VCaP (cell line): ENCODE data around the gene LLGL2.

Experiments used
- H3K27ac ChIP-seq: fragments of 450-650 bp; 2 replicates; pipeline ENCODE4 v1.5.1; 2017
- CTCF ChIP-seq: fragments of 450-650 bp; conservative IDR thresholded peaks from 2 replicates; pipeline ENCODE4 v1.5.1; 2017; ENCODE audit warnings: mild to moderate bottlenecking, moderate library complexity

Gene LLGL2

GRCh38 chr17:75549246-75550138 lies 24.0 kb downstream of the LLGL2 start:
- no peak for TF ChIP-seq CTCF
- peak overlapping the region; percentile 95 for H3K27ac ChIP-seq

- H3K27ac ChIP-seq: peak overlapping the region; percentile 95
- TF ChIP-seq CTCF: no peak
Measured at GRCh38 chr17:75550139-75550465, 24.6 kb downstream of the LLGL2 start.

DNA sequence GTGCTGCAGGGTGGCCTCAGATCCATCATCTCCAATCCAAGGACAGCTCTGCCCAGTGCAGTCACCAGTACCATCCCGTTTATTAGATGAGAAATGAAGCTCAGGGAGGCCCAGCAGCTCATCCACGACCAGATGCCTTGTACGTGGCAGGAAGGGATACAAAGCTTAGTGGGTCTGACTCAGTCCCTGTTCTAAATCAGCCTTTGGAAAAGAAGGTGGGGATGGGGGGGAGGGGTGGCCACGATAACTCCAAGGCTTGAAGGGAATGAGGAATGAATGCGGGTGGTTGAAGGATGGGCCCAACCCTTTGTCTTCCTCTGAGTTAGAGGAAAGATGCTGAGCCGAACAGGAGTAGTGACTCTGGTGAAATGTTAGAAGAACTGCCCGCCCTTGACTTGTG lies 25.8 kb downstream of the LLGL2 start:
- TF ChIP-seq CTCF: no peak
- peak overlapping the region; percentile 95 for H3K27ac ChIP-seq

DNA sequence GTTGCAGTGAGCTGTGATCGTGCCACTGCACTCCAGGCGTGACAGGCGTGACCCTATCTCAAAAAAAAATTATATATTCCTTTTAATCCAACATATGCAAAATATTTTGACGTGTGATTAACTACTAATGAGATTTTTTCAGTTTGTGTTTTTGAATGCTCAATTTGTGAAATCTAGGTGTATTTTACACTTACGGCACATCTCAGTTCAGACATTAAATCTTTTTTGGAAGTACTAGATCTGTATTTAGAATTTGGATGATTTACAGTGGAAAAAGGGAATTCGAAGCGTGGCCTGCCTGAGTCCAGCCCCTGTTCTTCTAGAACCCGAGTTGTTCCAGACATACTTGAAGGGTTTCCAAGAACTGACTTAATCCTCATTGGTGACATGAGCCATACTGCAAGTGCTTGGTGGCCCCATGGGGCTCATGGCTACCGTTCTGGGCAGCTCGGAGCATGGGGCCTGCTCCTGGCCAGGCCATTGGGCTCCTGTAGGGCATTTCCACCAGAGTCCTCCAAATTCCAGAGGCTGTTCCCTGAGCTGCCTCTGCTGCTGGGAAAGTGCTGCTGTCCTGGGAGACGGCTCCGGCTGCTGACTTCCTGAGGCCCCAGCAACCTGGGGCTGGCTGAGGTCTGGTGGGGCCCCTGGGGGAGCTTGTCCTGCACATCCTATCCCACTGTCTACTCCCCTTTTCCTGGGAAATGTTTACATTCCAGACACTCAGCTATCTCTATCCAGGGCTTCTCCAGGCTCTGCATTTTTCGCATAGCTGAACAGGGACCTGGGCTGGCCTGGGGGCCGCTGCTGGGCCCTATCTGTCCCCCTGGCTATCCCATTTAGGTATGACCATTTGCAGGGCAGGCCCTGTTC lies 27.2 kb downstream of the LLGL2 start:
- no peak for TF ChIP-seq CTCF
- no peak overlapping the region for H3K27ac ChIP-seq

- no peak overlapping the region for H3K27ac ChIP-seq
- TF ChIP-seq CTCF: no peak
Measured at GRCh38 chr17:75553295-75554110, 28.0 kb downstream of the LLGL2 start.

- no peak overlapping the region for H3K27ac ChIP-seq
- no peak for TF ChIP-seq CTCF
Measured at GRCh38 chr17:75555679-75556153, 30.2 kb downstream of the LLGL2 start.
